ENCODE measurements around the gene YES1. TPM values are rescaled to one million over a fixed set of nuclear protein-coding genes. Genes with fewer than 3 reads are reported as not detected.

Gene YES1
- total RNA-seq, 1 donor from 2014 or later = 37.6 TPM

DNA sequence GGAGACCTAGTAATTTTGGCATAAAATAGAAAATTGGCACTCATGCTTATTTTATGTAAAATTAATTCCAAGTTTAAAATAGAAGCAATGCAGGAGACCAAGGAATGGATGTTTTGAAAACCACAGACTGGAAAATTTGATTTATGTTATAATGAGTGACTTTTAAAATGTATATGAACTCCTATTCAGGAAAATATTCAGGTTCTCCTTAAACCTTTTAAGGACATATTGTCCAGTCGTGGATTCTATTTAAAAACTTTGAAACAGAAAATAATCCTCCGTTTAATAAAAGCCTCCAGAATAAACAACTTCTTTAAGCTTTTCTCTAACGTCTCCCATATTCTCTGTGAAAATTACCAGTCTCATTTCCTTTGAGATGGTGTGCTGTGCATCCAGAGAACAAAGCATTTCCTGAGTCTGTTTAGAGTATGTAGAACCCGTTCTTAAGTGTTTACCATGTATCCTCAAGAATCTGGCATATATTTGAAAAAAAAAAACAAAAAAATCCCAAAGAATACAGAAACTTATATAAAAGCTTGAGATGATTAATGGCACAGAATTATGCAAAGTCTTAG is 8.6 kb upstream of the YES1 start:
- Mint-ChIP-seq H3K27ac (ENCODE audit: unreplicated experiment) (no peak overlapping the region), H3K4me3 (ENCODE audit: unreplicated experiment) (no peak overlapping the region), H3K9me3 (ENCODE audit: unreplicated experiment) (no peaks in the 10 kb centered on the region), H3K4me1 (ENCODE audit: unreplicated experiment) (no peaks in the 10 kb centered on the region), H3K36me3 (ENCODE audit: unreplicated experiment) (no peaks in the 10 kb centered on the region), H3K27me3 (ENCODE audit: unreplicated experiment) (peaks cover 25% of the 10 kb centered on the region)
- TF ChIP-seq CTCF (IDR thresholded peaks at IDR 0.05) = no peak
- DNase-seq (ENCODE audit: extremely low spot score, unreplicated experiment) = no peak

GRCh38 chr18:816869-817268 is 4.8 kb upstream of the YES1 start:
- peaks cover 4% of the 10 kb centered on the region for H3K4me1 Mint-ChIP-seq (ENCODE audit: unreplicated experiment)
- H3K9me3 Mint-ChIP-seq (ENCODE audit: unreplicated experiment) = no peaks in the 10 kb centered on the region
- no peak overlapping the region for H3K27ac Mint-ChIP-seq (ENCODE audit: unreplicated experiment)
- H3K27me3 Mint-ChIP-seq (ENCODE audit: unreplicated experiment) = peaks cover 21% of the 10 kb centered on the region
- no peaks in the 10 kb centered on the region for H3K36me3 Mint-ChIP-seq (ENCODE audit: unreplicated experiment)
- no peak for DNase-seq (ENCODE audit: extremely low spot score, unreplicated experiment)
- TF ChIP-seq CTCF (IDR thresholded peaks at IDR 0.05) = no peak
- H3K4me3 Mint-ChIP-seq (ENCODE audit: unreplicated experiment) = no peak overlapping the region

- H3K27ac Mint-ChIP-seq (ENCODE audit: unreplicated experiment) = no peak overlapping the region
- no peaks in the 10 kb centered on the region for H3K36me3 Mint-ChIP-seq (ENCODE audit: unreplicated experiment)
- H3K27me3 Mint-ChIP-seq (ENCODE audit: unreplicated experiment) = peaks cover 18% of the 10 kb centered on the region
- H3K9me3 Mint-ChIP-seq (ENCODE audit: unreplicated experiment) = no peaks in the 10 kb centered on the region
- no peak overlapping the region for H3K4me3 Mint-ChIP-seq (ENCODE audit: unreplicated experiment)
- TF ChIP-seq CTCF (IDR thresholded peaks at IDR 0.05) = no peak
- no peak for DNase-seq (ENCODE audit: extremely low spot score, unreplicated experiment)
- H3K4me1 Mint-ChIP-seq (ENCODE audit: unreplicated experiment) = peaks cover 4% of the 10 kb centered on the region
Measured at GRCh38 chr18:816088-816653, 4.1 kb upstream of the YES1 start.

GRCh38 chr18:815353-815752 is 3.3 kb upstream of the YES1 start:
- Mint-ChIP-seq H3K4me1 (ENCODE audit: unreplicated experiment) (peaks cover 10% of the 10 kb centered on the region), H3K36me3 (ENCODE audit: unreplicated experiment) (no peaks in the 10 kb centered on the region), H3K27ac (ENCODE audit: unreplicated experiment) (no peak overlapping the region), H3K9me3 (ENCODE audit: unreplicated experiment) (no peaks in the 10 kb centered on the region), H3K27me3 (ENCODE audit: unreplicated experiment) (peaks cover 18% of the 10 kb centered on the region), H3K4me3 (ENCODE audit: unreplicated experiment) (no peak overlapping the region)
- no peak for DNase-seq (ENCODE audit: extremely low spot score, unreplicated experiment)
- TF ChIP-seq CTCF (IDR thresholded peaks at IDR 0.05) = no peak

GRCh38 chr18:814300-815084 is 2.5 kb upstream of the YES1 start:
- no peak overlapping the region for H3K27ac Mint-ChIP-seq (ENCODE audit: unreplicated experiment)
- no peaks in the 10 kb centered on the region for H3K9me3 Mint-ChIP-seq (ENCODE audit: unreplicated experiment)
- H3K36me3 Mint-ChIP-seq (ENCODE audit: unreplicated experiment) = no peaks in the 10 kb centered on the region
- DNase-seq (ENCODE audit: extremely low spot score, unreplicated experiment) = no peak
- peaks cover 18% of the 10 kb centered on the region for H3K27me3 Mint-ChIP-seq (ENCODE audit: unreplicated experiment)
- no peak overlapping the region for H3K4me3 Mint-ChIP-seq (ENCODE audit: unreplicated experiment)
- no peak for TF ChIP-seq CTCF (IDR thresholded peaks at IDR 0.05)
- peaks cover 19% of the 10 kb centered on the region for H3K4me1 Mint-ChIP-seq (ENCODE audit: unreplicated experiment)

All from osteocyte (in vitro differentiated cells).